GM19193 (cell line): Measurements from ENCODE around the gene CD177.

ENCODE experiments used
- POLR2A ChIP-seq: IDR thresholded peaks from 4 replicates; pipeline ENCODE4 v1.6.1; 2011; ENCODE audit not compliant: insufficient read depth, insufficient read length; ENCODE audit errors: extremely low read depth

CD177 gene

GRCh38 chr19:43409415-43409814, 55.9 kb downstream of the CD177 start:
- TF ChIP-seq POLR2A = no peak

- no peak for TF ChIP-seq POLR2A
Observed at GRCh38 chr19:43412441-43412840, 59.0 kb downstream of the CD177 start.
